ENCODE data around the gene BAHCC1.

Gene BAHCC1

GRCh38 chr17:81470270-81470943 is 75.2 kb downstream of the BAHCC1 start:
- H3K4me3 ChIP-seq, result no peak overlapping the region
- DNase-seq (ENCODE audit: low spot score), result no peak
- no peak overlapping the region for H3K27ac ChIP-seq
- no peak for TF ChIP-seq CTCF (IDR thresholded peaks at IDR 0.05)

- H3K27ac ChIP-seq, result no peak overlapping the region
- DNase-seq (ENCODE audit: low spot score), result no peak
- no peak overlapping the region for H3K4me3 ChIP-seq
- TF ChIP-seq CTCF (IDR thresholded peaks at IDR 0.05), result no peak
Measured at GRCh38 chr17:81470944-81471817, 75.9 kb downstream of the BAHCC1 start.

GRCh38 chr17:81471818-81472456 is 76.7 kb downstream of the BAHCC1 start:
- no peak for TF ChIP-seq CTCF (IDR thresholded peaks at IDR 0.05)
- no peak for DNase-seq (ENCODE audit: low spot score)
- H3K4me3 ChIP-seq, result no peak overlapping the region
- no peak overlapping the region for H3K27ac ChIP-seq

DNA sequence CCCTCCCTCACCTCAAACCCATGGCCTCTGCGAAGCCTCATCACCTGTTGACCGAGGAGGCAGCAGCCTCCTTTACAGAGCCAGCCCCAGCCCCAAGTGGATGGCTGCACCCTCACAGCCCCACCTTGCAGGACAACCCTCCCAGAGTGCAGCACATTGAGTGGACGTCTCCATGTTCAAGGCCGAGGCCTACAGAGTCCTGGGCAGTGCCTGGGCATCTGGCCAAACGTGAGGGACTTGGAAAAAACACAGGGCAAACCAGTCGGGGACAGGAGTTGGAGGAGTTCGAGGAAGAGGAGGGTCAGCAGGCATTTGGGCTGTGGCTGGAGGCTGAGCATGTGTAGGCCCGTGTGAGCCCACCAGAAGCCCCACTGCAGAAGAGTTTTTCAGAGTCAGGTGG is 77.8 kb downstream of the BAHCC1 start:
- TF ChIP-seq CTCF (IDR thresholded peaks at IDR 0.05), result no peak

GRCh38 chr17:81474958-81475357 is 79.7 kb downstream of the BAHCC1 start:
- no peak for TF ChIP-seq CTCF (IDR thresholded peaks at IDR 0.05)
- Histone ChIP-seq H3K27ac (no peak overlapping the region), H3K4me3 (no peak overlapping the region)
- no peak for DNase-seq (ENCODE audit: low spot score)

More for the DNA sequence above, 77.8 kb downstream of the BAHCC1 start:
- Histone ChIP-seq H3K4me3 (no peak overlapping the region), H3K27ac (no peak overlapping the region)
- DNase-seq (ENCODE audit: low spot score), result no peak

DNA sequence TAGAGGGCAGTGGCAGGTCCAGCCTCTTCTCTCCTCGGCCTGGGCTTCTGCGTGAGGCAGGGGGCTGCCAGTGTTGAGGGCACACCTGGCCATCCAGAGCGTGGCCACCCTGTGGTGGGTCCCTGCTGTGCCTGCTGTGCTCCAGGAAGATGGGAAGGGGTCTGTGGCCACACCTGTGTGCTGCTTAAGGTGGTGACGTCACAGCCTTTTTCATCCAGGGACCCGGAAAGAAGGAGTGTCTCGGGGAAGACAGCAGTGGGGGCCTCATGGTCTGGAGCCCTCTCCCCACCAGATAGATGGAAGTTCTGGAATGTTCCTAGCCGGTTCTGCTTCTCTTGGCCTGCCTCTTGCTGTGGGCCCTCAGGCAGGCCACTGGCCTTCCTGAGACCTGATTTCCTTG is 80.8 kb downstream of the BAHCC1 start:
- Histone ChIP-seq H3K27ac (no peak overlapping the region), H3K4me3 (no peak overlapping the region)
- TF ChIP-seq CTCF (IDR thresholded peaks at IDR 0.05), result no peak
- no peak for DNase-seq (ENCODE audit: low spot score)
